ENCODE results near the gene CCDC178.
A peak's percentile ranks its signal among the peaks of the same experiment; 100 is the strongest.
"Not testable (repeated sequence)": the region's sequence is repeated elsewhere in the genome, so short reads cannot be mapped to it uniquely, and the experiment has no call there.

Gene CCDC178

DNA sequence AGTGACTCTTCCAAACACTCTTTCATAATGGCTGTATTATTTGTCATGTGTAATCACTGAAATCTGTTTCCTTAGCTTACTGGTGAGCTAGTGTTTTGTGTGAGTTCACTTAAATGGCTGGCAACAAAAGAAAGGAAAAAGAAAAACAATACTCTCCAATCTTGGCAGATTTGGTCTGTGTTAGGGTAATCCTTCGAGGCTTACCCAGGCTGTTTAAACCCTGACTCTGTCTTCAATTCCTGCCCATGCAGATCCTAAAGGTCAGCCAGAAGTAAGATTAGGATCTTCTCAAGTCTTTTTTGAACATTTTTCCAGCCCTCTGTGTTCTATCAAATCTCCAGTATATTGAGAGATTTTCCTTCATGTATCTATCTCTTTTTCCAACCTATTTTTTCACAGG lies 85.3 kb downstream of the CCDC178 start:
- no peak for TF ChIP-seq ZFX (IDR thresholded peaks at IDR 0.05)
- TF ChIP-seq, protein P1, sequence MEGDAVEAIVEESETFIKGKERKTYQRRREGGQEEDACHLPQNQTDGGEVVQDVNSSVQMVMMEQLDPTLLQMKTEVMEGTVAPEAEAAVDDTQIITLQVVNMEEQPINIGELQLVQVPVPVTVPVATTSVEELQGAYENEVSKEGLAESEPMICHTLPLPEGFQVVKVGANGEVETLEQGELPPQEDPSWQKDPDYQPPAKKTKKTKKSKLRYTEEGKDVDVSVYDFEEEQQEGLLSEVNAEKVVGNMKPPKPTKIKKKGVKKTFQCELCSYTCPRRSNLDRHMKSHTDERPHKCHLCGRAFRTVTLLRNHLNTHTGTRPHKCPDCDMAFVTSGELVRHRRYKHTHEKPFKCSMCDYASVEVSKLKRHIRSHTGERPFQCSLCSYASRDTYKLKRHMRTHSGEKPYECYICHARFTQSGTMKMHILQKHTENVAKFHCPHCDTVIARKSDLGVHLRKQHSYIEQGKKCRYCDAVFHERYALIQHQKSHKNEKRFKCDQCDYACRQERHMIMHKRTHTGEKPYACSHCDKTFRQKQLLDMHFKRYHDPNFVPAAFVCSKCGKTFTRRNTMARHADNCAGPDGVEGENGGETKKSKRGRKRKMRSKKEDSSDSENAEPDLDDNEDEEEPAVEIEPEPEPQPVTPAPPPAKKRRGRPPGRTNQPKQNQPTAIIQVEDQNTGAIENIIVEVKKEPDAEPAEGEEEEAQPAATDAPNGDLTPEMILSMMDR (conservative IDR thresholded peaks at IDR 0.05), result no peak
- H3K27ac ChIP-seq, result no peak overlapping the region

DNA sequence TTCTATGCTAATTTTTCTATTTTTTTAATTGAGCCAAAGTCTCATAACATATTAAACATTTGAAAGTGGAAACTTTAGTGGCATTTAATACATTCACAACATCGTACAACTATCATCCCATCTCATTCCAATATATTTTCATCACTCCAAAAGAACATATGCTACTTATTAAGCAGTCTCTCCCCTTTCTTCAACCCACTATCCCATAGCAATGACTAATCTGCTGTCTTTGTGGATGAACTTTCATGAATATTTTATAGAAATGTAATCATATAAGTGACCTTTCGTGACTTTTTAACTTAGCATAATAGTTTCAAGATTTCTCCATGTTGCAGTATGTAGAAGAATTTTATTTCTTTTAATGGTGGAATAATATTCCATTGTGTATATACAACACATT lies 90.3 kb downstream of the CCDC178 start:
- no peak for TF ChIP-seq ZFX (IDR thresholded peaks at IDR 0.05)
- TF ChIP-seq, protein P1 (conservative IDR thresholded peaks at IDR 0.05), result no peak
- no peak overlapping the region for H3K27ac ChIP-seq

DNA sequence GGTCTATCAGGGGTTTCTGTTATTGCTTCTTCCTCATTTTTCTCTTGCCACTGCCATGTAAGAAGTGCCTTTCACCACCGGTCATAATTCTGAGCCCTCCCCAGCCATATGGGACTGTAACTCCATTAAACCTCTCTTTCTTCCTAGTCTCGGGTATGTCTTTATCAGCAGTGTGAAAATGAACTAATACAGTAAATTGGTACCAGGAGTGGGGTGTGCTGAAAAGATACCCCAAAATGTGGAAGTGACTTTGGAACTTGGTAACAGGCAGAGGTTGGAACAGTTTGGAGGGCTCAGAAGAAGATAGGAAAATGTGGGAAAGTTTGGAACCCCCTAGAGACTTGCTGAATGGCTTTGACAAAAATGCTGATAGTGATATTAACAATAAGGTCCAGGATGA lies 100.8 kb downstream of the CCDC178 start:
- not testable (repeated sequence) for H3K27ac ChIP-seq

DNA sequence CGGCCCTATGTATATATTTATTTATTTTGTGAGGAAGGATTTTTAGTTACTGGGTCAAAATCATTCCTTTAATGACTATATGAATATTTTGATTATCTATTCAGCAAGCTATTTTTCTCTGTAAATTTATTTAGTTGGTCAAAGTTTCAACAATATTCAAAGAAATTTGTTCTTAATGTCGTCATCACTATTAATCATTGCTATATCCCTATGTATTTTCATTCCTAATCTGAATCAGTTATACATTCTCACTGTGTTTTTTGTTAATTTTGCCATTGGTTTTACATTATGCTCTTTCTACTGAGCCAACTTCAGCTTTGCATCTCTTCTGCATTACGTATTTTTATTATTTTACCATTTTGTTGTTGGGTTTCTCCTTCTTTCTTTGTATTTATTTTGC lies 105.7 kb downstream of the CCDC178 start:
- no peak overlapping the region for H3K27ac ChIP-seq
- TF ChIP-seq, protein P1 (conservative IDR thresholded peaks at IDR 0.05), result no peak
- TF ChIP-seq ZFX (IDR thresholded peaks at IDR 0.05), result no peak

DNA sequence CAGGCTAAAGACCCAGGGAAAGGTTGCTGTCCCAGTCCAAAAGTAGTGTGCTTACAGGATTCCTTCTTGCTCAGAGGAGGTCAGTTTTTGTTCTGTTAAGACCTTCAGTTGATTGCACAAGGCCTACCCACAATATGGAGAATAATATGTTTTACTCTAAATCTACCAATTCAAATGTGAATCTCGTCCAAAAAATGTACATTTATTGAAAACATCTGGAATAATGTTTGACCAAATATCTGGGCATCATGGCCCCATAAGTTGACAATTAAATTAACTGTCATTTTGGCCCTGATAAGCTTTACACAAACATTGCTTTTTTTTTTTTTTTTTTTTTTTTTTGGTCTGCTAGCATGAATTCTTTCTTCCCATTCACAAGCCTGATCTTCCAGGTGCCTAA lies 109.8 kb downstream of the CCDC178 start:
- TF ChIP-seq, protein P1 (conservative IDR thresholded peaks at IDR 0.05), result no peak
- no peak for TF ChIP-seq ZFX (IDR thresholded peaks at IDR 0.05)

DNA sequence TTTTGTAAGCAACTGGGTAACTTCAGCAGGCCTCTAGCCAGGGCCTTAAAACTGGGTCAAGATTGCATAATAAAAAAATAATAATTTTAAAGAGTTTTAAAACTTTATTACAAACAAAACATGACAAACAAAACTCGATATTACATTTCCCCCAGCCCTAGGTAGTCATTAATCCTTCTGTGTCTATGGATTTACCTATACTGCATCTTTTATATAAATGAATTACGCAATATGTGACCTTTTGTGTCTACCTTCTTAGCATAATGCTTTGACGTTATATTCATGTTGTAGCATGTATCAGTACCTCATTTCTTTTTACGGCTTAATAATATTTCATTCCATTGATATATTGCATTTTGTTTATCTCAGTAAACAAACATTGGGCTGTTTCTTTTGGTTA lies 113.5 kb downstream of the CCDC178 start:
- H3K27ac ChIP-seq, result no peak overlapping the region
- no peak for TF ChIP-seq ZFX (IDR thresholded peaks at IDR 0.05)
- TF ChIP-seq, protein P1 (conservative IDR thresholded peaks at IDR 0.05), result no peak

More for the DNA sequence above, 109.8 kb downstream of the CCDC178 start:
- no peak overlapping the region for H3K27ac ChIP-seq

DNA sequence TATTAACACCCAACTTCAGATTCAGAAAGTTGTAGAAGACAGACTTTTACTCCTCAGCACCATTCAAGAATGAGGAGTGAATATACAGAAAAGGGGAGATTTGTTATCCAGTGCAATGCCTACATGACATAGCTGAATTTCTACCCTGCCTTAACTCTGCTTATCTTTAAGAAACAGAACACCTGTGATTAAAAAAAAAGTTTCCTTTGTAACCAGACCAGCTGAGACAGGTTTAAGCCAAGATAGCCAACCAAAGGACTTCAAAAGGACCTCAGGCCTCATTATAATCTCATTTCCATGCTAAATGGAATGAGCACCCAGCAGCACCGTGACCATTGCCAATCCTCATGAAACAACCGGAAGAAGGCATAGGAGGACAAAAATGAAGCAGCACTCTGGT lies 122.9 kb downstream of the CCDC178 start:
- TF ChIP-seq, protein P1 (conservative IDR thresholded peaks at IDR 0.05), result no peak
- no peak for TF ChIP-seq ZFX (IDR thresholded peaks at IDR 0.05)
- no peak overlapping the region for H3K27ac ChIP-seq

DNA sequence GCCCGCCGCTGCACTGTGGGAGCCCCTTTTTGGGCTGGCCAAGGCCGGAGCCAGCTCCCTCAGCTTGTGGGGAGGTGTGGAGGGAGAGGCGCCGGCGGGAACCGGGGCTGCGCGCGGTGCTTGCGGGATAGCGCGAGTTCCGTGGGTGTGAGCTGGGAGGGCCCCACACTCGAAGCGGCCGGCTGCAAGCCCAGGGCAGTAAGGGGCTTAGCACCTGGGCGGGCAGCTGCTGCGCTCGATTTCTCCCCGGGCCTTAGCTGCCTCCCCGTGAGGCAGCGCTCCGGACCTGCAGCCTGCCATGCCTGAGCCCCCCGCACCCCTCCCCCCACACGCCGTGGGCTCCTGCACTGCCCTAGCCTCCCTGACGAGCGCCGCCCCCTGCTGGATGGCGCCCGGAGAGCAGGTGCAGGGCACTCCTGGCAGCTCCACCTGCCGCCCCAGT lies 124.4 kb downstream of the CCDC178 start:
- no peak overlapping the region for H3K27ac ChIP-seq
- TF ChIP-seq ZFX (IDR thresholded peaks at IDR 0.05), result no peak
- TF ChIP-seq, protein P1 (conservative IDR thresholded peaks at IDR 0.05), result peak; percentile 67
